ENCODE results near the gene VPS37D.
A peak's percentile ranks its signal among the peaks of the same experiment; 100 is the strongest.
"Not testable (repeated sequence)": the region's sequence is repeated elsewhere in the genome, so short reads cannot be mapped to it uniquely, and the experiment has no call there.

Gene VPS37D

GRCh38 chr7:73707045-73707631 lies 39.5 kb downstream of the VPS37D start:
- Histone ChIP-seq H3K27me3 (ENCODE audit: control insufficient read depth, insufficient read depth, low read length) (no peaks in the 10 kb centered on the region), H3K4me3 (ENCODE audit: low read depth, low read length) (no peak overlapping the region), H3K79me2 (no peaks in the 10 kb centered on the region), H3K4me1 (no peaks in the 10 kb centered on the region), H3K27ac (no peak overlapping the region), H3K9me3 (ENCODE audit: control insufficient read depth, low read length) (no peaks in the 10 kb centered on the region), H3K9ac (no peak overlapping the region), H3K36me3 (ENCODE audit: control insufficient read depth, insufficient read depth, low read length) (no peaks in the 10 kb centered on the region), H3K4me2 (ENCODE audit: low read length) (no peak overlapping the region), H2AFZ (no peak overlapping the region)
- TF ChIP-seq, protein P1, sequence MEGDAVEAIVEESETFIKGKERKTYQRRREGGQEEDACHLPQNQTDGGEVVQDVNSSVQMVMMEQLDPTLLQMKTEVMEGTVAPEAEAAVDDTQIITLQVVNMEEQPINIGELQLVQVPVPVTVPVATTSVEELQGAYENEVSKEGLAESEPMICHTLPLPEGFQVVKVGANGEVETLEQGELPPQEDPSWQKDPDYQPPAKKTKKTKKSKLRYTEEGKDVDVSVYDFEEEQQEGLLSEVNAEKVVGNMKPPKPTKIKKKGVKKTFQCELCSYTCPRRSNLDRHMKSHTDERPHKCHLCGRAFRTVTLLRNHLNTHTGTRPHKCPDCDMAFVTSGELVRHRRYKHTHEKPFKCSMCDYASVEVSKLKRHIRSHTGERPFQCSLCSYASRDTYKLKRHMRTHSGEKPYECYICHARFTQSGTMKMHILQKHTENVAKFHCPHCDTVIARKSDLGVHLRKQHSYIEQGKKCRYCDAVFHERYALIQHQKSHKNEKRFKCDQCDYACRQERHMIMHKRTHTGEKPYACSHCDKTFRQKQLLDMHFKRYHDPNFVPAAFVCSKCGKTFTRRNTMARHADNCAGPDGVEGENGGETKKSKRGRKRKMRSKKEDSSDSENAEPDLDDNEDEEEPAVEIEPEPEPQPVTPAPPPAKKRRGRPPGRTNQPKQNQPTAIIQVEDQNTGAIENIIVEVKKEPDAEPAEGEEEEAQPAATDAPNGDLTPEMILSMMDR (IDR thresholded peaks at IDR 0.05), result no peak

GRCh38 chr7:73708961-73709549 lies 41.4 kb downstream of the VPS37D start:
- peaks cover 4% of the 10 kb centered on the region for H3K4me1 ChIP-seq
- H3K4me3 ChIP-seq (ENCODE audit: low read depth, low read length), result no peak overlapping the region
- H3K36me3 ChIP-seq (ENCODE audit: control insufficient read depth, insufficient read depth, low read length), result no peaks in the 10 kb centered on the region
- peaks cover 4% of the 10 kb centered on the region for H3K79me2 ChIP-seq
- H2AFZ ChIP-seq, result no peak overlapping the region
- no peak overlapping the region for H3K4me2 ChIP-seq (ENCODE audit: low read length)
- H3K27me3 ChIP-seq (ENCODE audit: control insufficient read depth, insufficient read depth, low read length), result no peaks in the 10 kb centered on the region
- H3K9me3 ChIP-seq (ENCODE audit: control insufficient read depth, low read length), result no peaks in the 10 kb centered on the region
- H3K9ac ChIP-seq, result no peak overlapping the region
- TF ChIP-seq, protein P1 (IDR thresholded peaks at IDR 0.05), result no peak
- H3K27ac ChIP-seq, result no peak overlapping the region

GRCh38 chr7:73712773-73713172 lies 45.1 kb downstream of the VPS37D start:
- Histone ChIP-seq H3K36me3 (ENCODE audit: control insufficient read depth, insufficient read depth, low read length) (no peaks in the 10 kb centered on the region), H3K4me1 (peaks cover 20% of the 10 kb centered on the region), H3K4me3 (ENCODE audit: low read depth, low read length) (no peak overlapping the region), H3K4me2 (ENCODE audit: low read length) (no peak overlapping the region), H3K27ac (no peak overlapping the region), H3K9me3 (ENCODE audit: control insufficient read depth, low read length) (no peaks in the 10 kb centered on the region), H3K9ac (no peak overlapping the region), H2AFZ (no peak overlapping the region), H3K79me2 (peaks cover 4% of the 10 kb centered on the region), H3K27me3 (ENCODE audit: control insufficient read depth, insufficient read depth, low read length) (no peaks in the 10 kb centered on the region)
- TF ChIP-seq, protein P1 (IDR thresholded peaks at IDR 0.05), result no peak

- H3K27me3 ChIP-seq (ENCODE audit: control insufficient read depth, insufficient read depth, low read length); H2AFZ ChIP-seq: not testable (repeated sequence)
Measured at GRCh38 chr7:73713319-73713718, 45.7 kb downstream of the VPS37D start.

DNA sequence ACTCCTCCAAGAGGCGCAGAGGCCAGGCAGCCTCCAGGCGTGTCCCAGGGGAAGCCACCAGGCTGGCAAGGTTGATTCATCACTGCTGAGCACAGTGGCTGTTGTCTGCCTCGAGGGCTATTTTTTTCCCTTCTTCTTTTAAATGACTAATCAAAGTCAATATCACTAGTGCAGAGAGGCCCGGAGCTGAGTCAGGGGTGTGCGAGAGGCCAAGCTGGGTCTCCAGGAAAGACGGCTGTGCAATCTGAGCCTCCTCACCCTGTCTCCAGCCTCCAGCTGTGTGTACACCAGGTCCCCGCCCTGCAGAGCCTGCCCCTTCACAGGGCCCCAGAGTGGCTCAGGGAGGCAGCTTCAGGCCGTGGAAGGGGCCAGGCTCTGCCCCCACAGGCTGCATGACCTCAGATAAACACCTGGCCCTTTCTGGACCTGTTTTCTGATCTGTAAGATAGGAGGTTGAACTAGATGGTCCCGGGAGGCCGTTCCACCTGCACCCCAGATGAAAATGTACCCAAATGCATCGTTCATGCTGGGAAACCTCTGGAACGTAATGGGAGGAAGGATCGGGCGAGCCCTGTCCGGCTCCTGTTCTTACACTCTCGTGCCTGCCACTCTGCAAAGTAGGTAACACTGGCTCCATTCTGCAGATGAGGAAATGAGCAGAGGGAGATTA lies 48.2 kb downstream of the VPS37D start:
- Histone ChIP-seq H3K4me2 (ENCODE audit: low read length) (no peak overlapping the region), H3K4me1 (peaks cover 20% of the 10 kb centered on the region), H3K36me3 (ENCODE audit: control insufficient read depth, insufficient read depth, low read length) (no peaks in the 10 kb centered on the region), H3K79me2 (peaks cover 4% of the 10 kb centered on the region), H3K4me3 (ENCODE audit: low read depth, low read length) (no peak overlapping the region), H2AFZ (peak overlapping the region; percentile 9), H3K27me3 (ENCODE audit: control insufficient read depth, insufficient read depth, low read length) (no peaks in the 10 kb centered on the region), H3K9me3 (ENCODE audit: control insufficient read depth, low read length) (no peaks in the 10 kb centered on the region), H3K9ac (no peak overlapping the region), H3K27ac (peak overlapping the region; percentile 31)
- TF ChIP-seq, protein P1 (IDR thresholded peaks at IDR 0.05), result no peak

More at GRCh38 chr7:73713319-73713718, 45.7 kb downstream of the VPS37D start:
- H3K79me2 ChIP-seq; H3K9me3 ChIP-seq (ENCODE audit: control insufficient read depth, low read length); H3K27ac ChIP-seq; H3K4me3 ChIP-seq (ENCODE audit: low read depth, low read length); H3K4me2 ChIP-seq (ENCODE audit: low read length); H3K36me3 ChIP-seq (ENCODE audit: control insufficient read depth, insufficient read depth, low read length); H3K9ac ChIP-seq: not testable (repeated sequence)
- peaks cover 20% of the 10 kb centered on the region for H3K4me1 ChIP-seq
